ENCODE results near the gene NECTIN1.
A peak's percentile ranks its signal among the peaks of the same experiment; 100 is the strongest.

NECTIN1 gene

DNA sequence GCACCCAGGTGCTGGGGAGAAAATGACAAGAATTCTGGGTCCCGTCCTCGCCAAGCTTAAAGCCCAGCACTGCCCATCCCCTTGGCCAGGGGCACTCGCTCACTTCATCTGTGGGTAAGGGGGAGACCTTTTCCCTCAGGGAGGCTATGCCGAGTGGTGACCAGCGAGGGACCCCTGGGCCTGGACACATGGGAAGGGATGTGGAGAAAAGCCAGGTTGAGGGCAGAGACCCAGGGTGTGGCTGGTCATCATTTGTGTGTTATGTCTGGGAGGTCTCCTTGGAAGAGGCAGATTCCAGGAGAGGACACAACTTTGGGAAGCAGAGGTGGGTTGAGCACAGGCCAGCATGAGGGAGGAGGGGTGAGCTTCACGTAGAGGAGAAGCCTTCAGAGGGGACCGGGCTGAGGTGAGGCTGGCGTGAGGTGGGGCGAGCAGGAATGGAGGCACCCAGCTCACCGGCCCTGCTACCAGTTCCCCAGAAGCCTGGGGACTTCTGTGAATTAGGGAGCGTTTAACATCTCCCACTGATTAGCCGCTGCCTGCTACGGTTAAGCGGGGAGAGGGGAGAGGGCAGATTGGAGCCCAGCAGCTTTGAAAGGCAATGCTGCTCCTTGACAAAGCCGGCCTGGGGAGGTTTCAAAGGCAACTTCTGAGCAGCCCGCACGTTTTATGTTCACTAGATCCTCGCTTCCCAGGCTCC is 25.8 kb upstream of the NECTIN1 start:
- DNase-seq: no peak

DNA sequence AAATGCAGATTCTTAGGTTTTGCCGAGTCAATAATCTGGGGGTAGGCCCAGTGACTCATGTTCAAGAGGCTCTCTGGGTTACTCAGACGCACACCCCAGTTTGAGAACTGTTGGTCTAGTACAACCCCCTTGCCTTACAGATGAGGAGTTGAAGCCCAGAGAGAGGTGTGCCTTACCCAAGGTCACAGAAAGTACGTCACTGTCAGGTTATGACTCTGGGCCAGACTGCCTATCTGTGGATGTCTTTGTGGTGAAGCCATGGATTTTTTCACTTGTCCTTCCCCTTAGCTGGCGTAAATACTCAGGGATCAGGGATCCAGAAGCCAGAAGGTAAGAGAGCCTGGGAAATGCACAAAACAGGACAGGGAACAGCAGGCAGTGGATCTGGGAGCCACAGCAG is 25.2 kb upstream of the NECTIN1 start:
- DNase-seq: no peak

DNA sequence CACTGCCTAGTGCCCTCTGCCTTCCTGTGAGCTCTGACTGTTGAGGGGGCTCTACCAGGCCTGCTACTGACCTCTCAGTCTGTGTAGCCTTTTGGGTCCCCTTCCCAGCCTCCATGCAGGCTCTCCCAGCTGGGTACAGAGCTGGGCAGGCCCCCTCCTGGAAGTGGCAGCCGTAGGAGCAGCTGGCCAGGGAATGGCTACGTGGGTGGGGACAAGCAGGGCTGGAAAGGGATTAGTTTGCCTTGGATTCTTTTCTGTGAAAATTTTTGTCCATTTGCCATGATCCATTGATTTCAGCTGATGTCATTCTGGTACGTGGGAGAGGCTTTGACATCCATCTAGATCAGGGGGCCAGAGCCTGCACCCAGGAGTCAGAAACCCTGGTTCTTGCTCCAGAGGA is 23.9 kb upstream of the NECTIN1 start:
- no peak for DNase-seq

DNA sequence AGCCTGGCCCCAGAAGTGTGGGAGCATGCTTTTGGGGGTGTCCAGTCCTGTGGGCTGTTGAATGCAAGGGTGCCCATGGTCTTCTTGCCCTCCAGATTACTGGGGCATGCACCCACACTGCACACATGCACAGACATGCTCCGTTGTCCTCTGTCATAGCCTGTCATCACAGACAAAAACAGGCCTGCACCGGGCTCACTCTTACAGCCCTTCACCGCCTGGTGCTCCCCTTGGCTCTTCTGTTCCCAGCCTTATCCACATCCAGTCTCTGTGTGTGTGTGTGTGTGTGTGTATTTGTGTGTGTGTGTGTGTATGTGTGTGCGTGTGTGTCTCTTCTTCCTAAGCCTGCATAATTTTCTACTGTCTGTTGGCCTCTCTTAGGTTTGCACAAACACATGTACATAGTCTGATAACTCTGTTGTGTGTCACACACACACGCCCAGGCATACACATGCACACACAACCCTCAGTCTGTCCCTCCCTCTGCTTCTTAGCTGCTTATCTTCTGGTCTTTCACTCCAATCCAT is 23.4 kb upstream of the NECTIN1 start:
- DNase-seq: no peak

DNA sequence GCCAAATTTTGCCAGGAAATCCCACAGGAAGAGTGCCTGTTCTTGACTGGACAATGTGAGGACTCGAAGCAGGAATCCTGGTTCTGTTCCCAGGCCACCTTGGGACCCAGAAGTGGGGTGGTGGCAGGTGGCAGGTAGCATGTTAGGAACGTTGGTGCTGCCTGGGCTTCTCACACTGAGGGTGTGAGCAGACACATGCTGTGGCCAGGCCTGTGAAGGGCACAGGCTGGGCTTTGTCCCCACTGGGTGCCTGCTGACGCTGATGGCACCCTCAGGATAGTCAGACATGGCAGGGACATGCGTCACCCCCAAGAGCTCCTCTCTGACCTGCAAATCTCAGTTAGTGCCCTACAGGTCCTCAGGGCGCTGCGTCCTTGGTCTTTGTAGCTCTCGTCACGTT is 21.1 kb upstream of the NECTIN1 start:
- DNase-seq: no peak

DNA sequence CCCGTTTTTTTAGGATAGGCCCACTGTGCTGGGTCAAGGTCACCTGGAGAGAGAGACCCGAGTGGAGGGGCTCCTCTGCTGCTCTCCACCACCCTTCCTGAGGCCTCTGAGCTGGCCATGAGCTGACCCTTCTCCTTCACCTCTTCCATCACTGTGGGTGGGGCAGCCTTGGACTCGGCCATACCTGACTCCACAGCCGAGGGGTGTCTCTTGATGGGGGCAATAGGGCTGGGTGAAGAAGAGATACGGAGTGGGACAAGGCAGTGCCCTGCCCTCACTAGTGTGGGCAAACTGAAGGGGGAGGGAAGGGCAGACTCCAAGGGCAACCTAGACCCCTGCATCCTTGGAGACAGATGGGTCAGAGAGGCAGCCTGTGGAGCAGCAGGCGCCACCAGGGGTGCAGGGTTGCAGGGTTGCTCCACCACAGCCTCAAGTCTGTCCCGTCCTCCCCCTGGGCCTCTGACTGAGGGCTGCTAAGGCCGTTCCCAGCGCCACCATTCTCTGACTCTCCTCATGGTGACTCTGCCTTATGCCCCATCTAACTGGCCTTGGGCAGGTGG is 20.1 kb upstream of the NECTIN1 start:
- DNase-seq: no peak

DNA sequence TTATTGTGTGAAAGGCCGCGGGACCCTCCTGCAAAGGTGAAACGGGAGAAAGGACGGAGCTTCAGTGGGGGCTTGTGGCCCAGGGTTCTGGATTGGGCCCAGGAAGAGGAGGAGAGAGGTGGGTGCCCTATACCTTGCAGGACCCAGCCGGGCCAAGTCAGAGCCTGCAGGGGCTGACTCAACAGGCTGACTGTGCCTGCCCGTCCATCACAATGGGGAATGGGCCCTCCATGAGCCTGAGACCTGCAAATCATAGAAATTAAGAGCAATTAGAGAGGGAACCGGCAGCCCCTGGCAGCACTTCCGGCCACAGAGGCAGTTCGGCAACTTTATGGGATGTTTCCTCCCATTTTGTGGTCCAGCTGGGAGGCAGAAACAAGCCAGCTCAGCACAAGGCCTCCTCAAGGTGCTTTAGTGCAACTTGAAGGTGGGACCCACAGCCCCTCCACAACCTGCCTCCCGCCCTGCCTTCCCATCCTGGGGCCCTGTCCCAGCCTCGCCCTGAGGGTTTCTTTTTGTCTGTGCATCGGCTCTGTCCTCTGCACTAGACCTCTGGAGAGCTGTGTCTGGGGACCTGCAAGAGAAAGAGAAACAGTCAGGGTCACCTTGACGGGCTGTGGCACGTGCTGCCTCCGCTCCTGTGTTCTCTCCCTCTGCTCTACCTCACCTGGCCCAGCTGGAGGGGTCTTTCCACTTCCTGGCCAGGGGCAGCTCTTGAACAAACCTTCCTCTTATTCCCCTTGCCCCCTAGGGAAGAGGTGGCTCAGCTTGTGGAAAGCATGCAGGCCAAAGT is 19.1 kb upstream of the NECTIN1 start:
- no peak for DNase-seq

DNA sequence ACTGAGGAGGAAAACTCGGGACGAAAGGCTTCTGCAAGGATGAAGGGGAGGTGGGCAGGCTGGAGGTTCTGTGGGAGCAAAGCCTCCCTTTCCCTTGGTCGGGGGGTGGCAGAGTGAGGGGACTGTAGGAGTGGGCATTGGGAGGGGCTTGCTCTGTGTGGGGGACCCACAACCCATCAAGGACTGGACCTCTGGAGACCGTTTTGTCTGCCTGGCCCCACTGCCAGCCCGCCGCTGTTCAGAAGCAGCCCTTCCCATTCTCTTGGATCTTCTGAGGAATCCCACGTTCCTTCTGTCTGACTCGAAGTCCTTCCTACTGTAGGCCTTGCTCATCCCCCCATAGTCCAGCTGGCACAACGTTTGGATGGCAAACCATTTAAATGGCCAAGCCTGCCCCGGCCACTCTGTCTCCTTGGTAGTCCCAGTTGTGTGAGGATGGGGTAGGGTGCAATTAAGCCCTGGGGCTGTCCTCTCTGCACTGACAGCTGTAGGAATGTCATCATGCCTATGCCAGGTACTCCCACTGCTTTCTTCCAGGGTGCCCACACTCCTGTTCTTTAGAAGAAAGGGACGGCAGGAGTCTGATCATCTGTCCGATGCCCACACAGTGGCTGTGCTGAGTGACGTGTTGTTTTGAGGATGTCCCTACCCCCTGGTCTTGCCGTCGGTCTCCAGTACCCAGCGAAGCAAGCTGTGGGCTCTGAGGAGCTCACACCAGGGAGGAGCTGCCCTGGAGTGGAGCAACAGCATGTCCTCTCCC is 17.0 kb upstream of the NECTIN1 start:
- DNase-seq: no peak

DNA sequence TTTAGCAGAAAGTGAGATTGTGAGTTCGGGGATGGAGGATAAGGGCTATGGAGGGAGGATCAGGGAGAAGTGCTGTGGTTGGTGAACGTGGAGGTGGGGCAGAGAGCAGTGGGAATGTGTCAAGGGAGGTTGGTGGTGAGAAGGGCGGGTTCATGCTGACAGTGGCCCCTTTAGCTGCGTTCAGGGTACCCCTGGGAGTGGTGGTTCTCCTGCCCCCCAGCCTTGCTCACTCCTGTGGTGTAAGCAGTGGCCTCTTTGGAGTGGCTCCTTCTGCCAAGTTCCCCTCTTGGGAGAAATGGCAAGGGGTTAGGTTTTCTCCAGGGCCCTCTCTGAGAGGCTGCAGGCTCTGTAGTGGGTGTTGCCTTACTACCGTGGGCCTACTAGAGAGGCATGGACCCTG is 16.1 kb upstream of the NECTIN1 start:
- no peak for DNase-seq

DNA sequence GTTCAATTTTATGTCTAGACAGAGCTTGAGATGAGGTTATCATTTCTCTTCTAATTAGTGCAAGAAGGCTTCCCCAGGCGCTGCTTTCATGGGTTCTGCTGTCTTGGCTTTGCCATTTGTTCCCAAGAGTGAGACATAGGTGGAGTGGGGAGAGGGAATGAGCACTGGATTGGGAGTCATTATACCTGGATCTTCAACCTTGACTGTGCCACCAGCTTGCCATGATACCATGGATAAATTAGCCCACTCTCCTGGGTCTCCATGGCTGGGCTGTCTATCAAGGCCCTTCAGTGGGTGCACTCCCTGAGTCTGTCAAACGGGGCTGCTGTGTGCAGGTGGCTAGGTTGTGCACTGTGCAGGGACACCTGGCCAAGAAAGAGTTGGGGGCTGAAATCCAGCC is 15.6 kb upstream of the NECTIN1 start:
- no peak for DNase-seq

DNA sequence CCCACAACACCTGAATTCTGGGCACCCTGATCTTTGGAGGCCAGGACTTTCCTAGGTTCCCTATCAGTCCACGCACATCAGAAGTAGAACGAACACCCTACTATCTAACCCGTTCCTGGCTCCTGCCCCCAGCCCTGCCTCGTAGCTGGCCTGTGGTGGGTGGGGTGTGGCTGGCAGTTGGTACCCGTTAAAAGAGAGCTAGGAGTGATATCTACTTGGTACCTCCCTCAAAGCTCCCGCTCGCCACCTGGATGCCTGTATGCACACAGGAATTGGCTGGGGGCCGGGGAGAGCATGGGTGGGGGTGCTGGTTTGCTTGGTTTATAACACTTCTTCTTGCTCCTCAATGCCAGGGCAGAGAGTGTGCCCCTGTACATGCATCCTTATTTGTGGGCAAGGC is 14.0 kb upstream of the NECTIN1 start:
- DNase-seq: no peak

DNA sequence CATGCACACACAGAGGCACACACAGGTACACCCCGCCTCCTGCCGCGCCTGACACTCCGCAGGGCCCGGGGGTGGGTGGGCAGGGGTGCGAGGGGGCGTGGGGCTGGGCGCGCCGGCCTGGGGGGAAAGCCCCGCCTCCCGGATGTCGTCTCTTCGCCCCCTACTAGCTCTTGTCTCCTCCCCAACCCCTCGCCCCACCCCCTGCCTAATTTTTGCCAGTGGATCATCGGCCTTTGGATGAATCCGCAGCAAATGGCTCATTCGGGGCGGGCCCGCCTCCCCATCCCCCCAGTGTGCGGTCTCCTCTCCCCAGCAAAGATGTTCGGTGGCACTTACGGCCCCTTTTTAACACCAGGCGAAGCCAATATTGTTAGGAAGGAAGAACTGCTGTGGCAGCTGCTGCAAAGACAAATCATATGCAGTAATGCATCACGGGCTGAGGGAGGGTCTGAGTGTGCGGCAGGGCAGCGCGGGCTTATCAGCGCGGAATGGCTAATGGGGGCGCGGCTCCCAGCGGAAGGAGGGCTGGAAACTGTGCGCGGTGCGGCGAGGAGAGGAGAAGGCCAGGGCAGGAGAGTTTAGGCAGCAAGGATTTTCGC is 13.4 kb upstream of the NECTIN1 start:
- no peak for DNase-seq

DNA sequence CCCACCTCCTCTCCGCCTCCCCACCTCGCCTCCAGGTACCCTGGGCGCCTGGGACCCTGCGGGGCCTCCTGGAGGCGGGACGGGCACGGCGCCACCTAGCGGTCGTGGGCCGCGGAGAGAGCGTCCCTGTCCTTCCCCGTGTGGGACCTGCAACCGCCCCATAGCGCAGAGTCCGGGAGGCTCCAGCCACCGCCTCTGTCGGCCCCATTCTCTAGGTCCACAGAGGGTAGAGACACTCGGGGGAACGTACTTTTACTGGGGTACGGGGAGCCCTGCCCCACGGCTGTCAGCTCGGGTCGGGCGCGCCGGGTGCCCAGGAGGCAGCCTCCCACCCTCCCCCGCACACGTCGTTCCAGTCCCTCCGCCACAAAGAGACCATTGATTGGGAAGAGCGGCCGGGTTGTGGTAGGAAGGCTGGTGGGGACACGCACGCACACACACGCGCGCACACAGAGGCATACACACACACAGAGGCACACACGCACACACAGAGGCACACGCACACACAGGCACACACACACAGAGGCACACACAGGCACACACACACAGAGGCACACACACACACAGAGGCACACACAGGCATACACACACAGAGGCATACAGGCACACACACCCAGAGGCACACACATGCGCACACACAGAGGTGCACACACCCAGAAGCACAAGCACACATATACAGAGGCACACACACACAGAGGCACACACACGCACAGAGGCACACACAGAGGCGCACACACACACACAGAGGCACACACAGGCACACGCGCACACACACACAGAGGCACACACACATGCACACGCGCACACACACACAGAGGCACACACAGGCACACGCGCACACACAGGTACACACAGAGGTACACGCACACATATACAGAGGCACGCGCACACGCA is 12.6 kb upstream of the NECTIN1 start:
- DNase-seq: no peak

DNA sequence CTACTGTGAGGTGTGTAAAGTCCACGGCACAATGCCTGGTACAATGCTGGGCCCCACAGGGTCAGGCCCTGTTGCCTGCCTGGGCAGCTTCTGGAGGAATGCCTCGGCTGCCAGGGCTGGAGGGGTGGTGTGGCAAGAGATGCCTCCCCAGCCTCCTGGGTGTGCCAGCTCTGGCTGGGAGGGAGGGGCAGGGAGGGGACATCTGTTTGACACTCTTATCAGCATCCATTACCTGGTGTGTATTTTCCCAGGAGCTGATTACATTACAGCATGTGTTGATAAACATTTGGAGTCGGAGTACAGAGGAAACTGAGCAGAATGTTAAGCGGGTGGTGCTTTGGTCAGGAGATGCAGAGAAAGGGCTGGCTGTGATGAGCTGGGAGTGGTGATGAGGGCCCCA is 11.0 kb upstream of the NECTIN1 start:
- no peak for DNase-seq

DNA sequence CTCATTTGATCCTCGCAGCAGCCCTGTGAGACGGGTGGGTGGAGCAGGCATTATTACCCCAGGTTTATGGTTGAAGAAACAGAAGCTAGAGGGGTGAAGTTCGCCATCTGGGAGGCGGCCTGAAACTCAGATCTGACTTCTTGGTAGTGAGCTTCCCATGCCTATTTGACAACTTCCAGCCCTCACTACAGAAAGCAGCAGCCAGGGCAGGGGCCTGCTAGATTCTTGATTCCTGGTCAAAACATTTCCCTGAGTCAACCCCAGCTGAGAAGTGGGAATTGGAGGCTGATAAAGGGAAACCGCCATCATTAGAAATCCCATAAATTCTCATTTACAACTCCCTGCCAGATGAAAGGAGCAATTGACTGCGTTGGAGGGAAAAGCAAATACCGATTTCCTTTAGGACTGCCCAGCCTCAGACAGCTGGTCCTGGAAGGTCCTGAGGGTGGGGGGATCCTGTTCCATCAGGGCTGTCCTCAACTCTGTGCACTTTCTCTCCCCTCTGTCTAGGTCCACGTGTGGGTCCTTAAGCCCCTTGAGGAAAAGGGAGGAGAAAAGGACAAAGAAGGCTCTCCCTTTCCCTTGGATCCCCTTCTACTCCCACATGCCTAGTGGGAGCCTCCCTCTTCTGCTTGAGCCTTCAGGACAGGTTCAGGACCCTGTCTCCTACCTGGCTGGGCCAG is 10.2 kb upstream of the NECTIN1 start:
- no peak for DNase-seq

DNA sequence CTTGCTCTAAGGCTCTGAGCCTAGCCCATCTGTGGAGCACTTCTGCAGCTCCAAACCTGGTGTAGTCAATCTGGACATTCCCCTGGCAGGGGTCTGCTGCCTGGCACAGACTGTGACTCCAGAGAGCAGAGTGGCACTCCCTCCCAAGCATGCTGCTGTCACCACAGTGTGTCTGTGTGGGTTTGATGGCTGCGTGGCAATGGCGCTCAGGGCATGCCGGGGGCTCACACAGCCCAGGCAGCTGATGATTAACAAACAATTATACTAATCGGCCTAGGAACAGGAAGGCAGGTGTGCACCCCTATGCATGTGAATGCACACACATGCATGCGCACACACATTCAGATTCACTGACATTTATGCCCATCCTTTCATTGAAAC is 9.0 kb upstream of the NECTIN1 start:
- DNase-seq: no peak

DNA sequence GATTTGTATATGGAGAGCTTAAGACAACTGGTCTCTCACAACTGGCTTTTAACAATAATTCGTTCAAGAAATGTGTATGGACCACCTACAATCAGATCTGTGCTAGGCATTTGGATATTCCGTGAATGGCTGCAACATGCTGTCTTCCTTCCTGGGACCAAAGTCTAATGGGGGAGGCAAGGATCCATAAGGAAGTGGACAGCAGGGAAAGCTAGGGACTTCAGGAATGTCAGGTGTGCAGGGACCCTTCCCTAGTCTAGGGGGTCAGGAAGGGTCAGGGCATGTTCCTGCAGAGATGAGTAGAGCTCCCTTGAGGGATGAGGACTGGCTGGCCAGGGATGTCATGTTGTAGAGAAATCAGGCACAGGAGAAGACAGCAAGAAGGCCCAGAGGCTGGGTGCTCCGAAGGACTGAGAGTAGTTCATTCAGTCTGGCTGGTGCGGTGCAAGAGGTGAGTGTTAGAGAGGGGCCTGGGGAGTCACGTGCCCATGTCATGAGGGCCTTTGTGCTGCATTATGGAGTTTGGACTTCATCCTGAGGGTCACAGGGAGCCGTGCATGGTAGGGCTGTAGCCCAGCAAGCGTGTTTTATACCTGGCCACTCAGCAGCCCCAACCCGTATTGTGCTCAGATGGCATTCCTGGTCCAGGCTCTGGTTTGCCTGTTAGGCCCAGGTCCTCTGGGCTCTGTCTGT is 8.5 kb upstream of the NECTIN1 start:
- no peak for DNase-seq

DNA sequence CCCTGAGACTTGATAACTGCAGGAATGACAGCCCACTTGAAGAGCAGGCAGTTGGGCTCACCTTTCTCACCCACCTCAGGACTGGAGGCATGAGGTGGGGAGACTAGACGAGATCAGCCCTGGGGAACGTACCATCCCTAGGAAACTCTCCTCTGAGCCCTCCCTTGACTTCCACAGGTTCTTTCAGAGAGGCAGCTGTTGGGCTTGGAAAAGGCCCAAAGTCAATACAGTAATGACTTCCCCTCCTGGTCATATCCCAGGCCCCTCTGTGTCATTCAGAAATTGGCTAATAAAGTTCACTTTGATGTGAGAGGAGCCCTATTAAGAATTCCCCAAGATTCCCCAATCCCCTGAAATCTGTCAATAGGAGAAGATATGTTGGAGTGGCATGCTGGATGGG is 5.8 kb upstream of the NECTIN1 start:
- peak; percentile 68 for DNase-seq

DNA sequence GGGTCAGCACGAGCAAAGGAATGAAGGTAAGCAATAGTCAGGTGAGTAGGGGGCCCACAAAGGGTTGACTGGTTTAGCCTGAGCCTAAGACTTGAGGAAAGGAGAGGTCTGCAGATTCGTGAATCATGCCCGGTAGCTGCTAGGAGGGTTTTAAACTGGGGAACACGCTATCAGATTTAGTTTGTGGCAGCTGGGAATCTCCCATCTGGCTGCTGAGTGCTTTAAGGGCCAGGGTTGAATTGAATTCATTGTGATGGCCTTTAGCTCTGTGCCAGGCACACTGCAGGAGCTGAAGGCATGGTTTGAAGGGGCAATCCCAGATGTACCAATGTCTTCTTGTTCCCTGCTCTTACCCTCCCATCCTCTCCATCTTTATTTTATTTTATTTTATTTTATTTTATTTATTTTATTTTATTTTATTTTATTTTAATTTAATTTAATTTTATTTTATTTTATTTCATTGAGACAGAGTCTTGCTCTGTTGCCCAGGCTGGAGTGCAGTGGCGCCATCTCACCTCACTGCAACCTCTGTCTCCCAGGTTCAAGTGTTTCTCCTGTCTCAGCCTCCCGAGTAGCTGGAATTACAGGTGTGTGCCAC is 1.9 kb upstream of the NECTIN1 start:
- DNase-seq: no peak

DNA sequence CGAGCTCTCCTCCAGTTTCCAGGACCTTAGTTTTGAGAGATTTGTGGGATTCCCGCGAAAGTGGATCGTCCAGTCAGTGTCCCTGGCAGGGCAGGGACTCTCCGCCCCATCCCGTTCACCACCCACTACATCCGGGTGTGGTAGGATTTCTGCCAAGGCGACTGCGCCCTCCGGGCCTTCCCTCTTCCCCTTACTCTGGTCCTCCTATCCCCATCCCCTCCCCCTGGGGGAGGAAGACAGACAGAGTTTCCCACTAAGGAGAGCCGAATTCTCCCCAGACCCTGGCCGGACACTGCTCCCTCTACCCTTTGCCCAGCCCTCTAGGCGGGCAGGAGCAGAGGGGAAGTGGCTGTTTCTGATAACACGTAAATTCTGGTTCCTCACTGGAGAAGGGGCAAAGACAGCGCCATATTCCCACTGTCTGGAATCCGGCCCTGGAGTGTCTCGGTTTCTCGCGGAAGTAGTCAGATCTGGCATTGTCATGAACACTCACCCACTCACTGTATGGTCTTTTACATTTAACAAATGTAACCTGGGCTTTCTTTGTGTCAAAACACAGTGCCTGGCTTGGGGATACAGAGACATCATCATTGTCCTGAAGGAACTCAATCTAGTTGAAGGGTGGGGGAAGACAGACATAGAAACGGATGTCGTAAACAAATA is 1.1 kb upstream of the NECTIN1 start:
- no peak for DNase-seq

All from NCI-H1105 (cell line).